Ovary (tissue), 10 donors: Measurements from ENCODE around the gene GJD3. TPM values are rescaled to one million over a fixed set of nuclear protein-coding genes. Genes with fewer than 3 reads are reported as not detected.
"Not testable (repeated sequence)": the region's sequence is repeated elsewhere in the genome, so short reads cannot be mapped to it uniquely, and the experiment has no call there.

Experiments used
- DNase-seq, 5 donors: peaks; one replicate each; pipeline ENCODE4 v3.0.0-alpha.2; 2019 to 2020
- H3K27ac ChIP-seq, 2 donors: fragments of 200-600 bp; one replicate each; pipeline versions ENCODE4 v1.5.1 to v1.8.0; 2019 to 2022
- H3K27me3 ChIP-seq: fragments of 200-600 bp; one replicate; pipeline ENCODE4 v1.8.0; 2022
- H3K36me3 ChIP-seq: fragments of 200-600 bp; sonication (generic); one replicate; pipeline ENCODE4 v1.5.1; 2019
- H3K4me1 ChIP-seq: one replicate; pipeline ENCODE4 v1.8.1; 2013; ENCODE audit warnings: mild to moderate bottlenecking, moderate library complexity; ENCODE audit not compliant: insufficient read depth
- H3K4me3 ChIP-seq: fragments of 200-600 bp; sonication (generic); one replicate; pipeline ENCODE4 v1.5.1; 2017
- H3K9me3 ChIP-seq, 2 donors: fragments of 200-600 bp in 1 of 2; sonication (generic) in 1 of 2; one replicate each; pipeline versions ENCODE4 v1.5.1 to v1.8.1; 2013 to 2019; ENCODE audit warnings: mild to moderate bottlenecking in 1 of 2, moderate library complexity in 1 of 2
- EP300 ChIP-seq: sonication (generic); formaldehyde crosslinking; IDR thresholded peaks from one replicate; pipeline ENCODE4 v1.6.1; 2017; ENCODE audit warnings: antibody characterized with exemption
- POLR2A ChIP-seq: fragments of 450-650 bp; IDR thresholded peaks from one replicate; pipeline ENCODE4 v1.6.1; 2017; ENCODE audit warnings: antibody characterized with exemption, mild to moderate bottlenecking, moderate library complexity
- WGBS, 3 donors: extraction: QIAGEN DNeasy Blood & Tissue Kit in 1 of 3; methylation state at CpG; one replicate each; pipeline versions ENCODE4 v1.1.5 to v1.1.7; 2013 to 2017; 5-methylcytosine and 5-hydroxymethylcytosine counted together
- intact Hi-C, 4 donors: fragments of 100-400 bp; cut with DNase I; formaldehyde crosslinking; loops; one replicate each; pipeline versions ENCODE4 v1.11.0 to v1.15.1; 2022 to 2023
- long read RNA-seq, 3 donors: library from polyadenylated mRNA in 2 of 3; unstranded in 2 of 3; transcript quantifications; one replicate each; pipeline ENCODE4 v2.0.0 and lab custom pipeline, GENCODE V29; 2021 to 2026
- polyA plus RNA-seq, 2 donors: library from polyadenylated mRNA; stranded (reverse); fragments of 200-250 nt in 1 of 2; fragments of 350-450 nt in 1 of 2; fragmentation: Illumina TruSeq in 1 of 2; extraction: RNeasy Lipid Tissue Mini Kit (QIAGEN cat#74804) in 1 of 2; gene quantifications; one replicate each; pipeline ENCODE4 v1.2.3, GENCODE V29; 2013 to 2014
- total RNA-seq, 7 donors: library from RNA; depleted of rRNA in 2 of 7; stranded (reverse); fragments of >200 nt in 2 of 7; fragmentation: NEBNext Ultra II Directional in 3 of 7; extraction: Animal tissue kit (Norgen Biotek cat#: 25700) in 3 of 7; gene quantifications; one replicate each; pipeline versions ENCODE4 v1.1.0 to v1.2.4, GENCODE V29; 2016 to 2023
- TF ChIP-seq, protein P1 (sequence below), 3 donors: fragments of 450-650 bp in 2 of 3; fragments of 200-600 bp in 1 of 3; IDR thresholded peaks; one replicate each; pipeline versions ENCODE4 v1.5.1 to v1.8.0; 2016 to 2022; ENCODE audit warnings: antibody characterized with exemption in 3 of 3, mild to moderate bottlenecking in 1 of 3
- donor health status: DM: no; HTN: no; CAD: no; lungs with moderate emphysema.
- donor health status: DM: no; HTN: no; CAD: no.
- donor health status: Bipolar disorder and iron deficiency.
- donor health status: DM: yes; HTN: yes; CAD: no.
- donor health status: DM: no; HTN: no; CAD: no.
- donor health status: DM: yes; HTN: yes; CAD: no.

GJD3 gene, protein sequence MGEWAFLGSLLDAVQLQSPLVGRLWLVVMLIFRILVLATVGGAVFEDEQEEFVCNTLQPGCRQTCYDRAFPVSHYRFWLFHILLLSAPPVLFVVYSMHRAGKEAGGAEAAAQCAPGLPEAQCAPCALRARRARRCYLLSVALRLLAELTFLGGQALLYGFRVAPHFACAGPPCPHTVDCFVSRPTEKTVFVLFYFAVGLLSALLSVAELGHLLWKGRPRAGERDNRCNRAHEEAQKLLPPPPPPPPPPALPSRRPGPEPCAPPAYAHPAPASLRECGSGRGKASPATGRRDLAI
- total RNA-seq (1 to 10 TPM in 2 of 7 donors, under 1 TPM in 3, not detected in 2; 0.66 to 1.8 (median 0.92) TPM), polyA plus RNA-seq (under 1 TPM in 1 of 2 donors, not detected in 1; 0.24 TPM)
- long read RNA-seq, donor 1 = 0 reads
- long read RNA-seq, donor 2 = 0 reads
- long read RNA-seq, donor 3 = 0 reads

DNA sequence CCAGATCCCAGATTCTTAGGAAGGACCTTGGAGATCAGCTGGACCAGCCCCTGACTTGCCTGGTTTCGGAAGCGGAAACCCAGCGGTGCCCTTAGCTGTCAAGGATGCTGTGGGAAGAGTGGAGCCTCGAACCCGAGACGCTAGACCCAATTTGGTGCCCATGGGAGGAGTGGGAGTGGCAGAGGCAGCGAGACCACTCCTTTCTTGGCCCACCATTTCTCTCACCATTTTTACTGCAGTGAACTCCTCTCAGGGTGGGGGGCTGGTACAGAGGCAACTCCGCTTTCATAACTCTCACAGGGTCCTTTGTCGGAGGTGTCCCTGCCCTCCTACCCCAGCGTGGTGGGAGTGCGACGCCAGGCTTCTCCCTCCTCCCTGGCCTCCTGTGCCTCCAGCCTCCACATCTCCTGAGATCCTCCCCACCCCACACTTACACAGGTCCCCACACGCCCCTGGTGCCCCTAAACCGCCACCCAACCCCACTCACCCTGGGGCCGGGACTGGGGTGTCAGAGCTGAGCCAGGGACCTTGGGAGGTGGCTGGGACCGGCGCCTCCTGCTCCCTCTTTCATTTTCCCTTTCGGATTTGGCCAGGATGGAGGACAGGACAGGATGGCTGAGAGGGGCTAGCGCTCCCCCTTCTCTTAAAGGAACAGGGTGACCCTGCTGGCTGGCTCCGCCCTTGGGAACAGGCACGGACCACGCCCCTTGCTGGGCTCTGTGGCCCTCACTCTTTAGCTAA, at the start of gene GJD3:
GJD3 (minus strand) TSS at position 617 of the 741 bp plus-strand sequence. CDS start 922 bp downstream, outside the sequence.
- H3K9me3 ChIP-seq = no peaks in the 10 kb centered on the region
- no peaks in the 10 kb centered on the region for H3K36me3 ChIP-seq
- H3K27me3 ChIP-seq = no peaks in the 10 kb centered on the region
- DNase-seq = no peak
- 21 to 39% (median 25%) methylated on average over 22 of the region's 22 CpGs for WGBS, 3 donors
- TF ChIP-seq, protein P1, sequence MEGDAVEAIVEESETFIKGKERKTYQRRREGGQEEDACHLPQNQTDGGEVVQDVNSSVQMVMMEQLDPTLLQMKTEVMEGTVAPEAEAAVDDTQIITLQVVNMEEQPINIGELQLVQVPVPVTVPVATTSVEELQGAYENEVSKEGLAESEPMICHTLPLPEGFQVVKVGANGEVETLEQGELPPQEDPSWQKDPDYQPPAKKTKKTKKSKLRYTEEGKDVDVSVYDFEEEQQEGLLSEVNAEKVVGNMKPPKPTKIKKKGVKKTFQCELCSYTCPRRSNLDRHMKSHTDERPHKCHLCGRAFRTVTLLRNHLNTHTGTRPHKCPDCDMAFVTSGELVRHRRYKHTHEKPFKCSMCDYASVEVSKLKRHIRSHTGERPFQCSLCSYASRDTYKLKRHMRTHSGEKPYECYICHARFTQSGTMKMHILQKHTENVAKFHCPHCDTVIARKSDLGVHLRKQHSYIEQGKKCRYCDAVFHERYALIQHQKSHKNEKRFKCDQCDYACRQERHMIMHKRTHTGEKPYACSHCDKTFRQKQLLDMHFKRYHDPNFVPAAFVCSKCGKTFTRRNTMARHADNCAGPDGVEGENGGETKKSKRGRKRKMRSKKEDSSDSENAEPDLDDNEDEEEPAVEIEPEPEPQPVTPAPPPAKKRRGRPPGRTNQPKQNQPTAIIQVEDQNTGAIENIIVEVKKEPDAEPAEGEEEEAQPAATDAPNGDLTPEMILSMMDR (IDR thresholded peaks at IDR 0.05) = no peak
- TF ChIP-seq EP300 = no peak
- TF ChIP-seq POLR2A = no peak
- intact Hi-C loops = loop anchor here in 1 of 4 donors (10.0 kb wide), 2 partner anchors 71 to 161 kb away; no protein-coding TSS in a partner anchor
- peak within 1 kb of the TSS; percentile 26 for H3K4me3 ChIP-seq
- H3K27ac ChIP-seq = no peak within 1 kb of the TSS
- peaks cover 5% of the 10 kb centered on the region for H3K4me1 ChIP-seq

GRCh38 chr17:40414312-40414711, 49.8 kb upstream of the GJD3 start:
- H3K9me3 ChIP-seq, H3K27me3 ChIP-seq, H3K27ac ChIP-seq, DNase-seq, H3K36me3 ChIP-seq, H3K4me1 ChIP-seq, H3K4me3 ChIP-seq: not testable (repeated sequence)
- intact Hi-C loops = loop anchor here in 1 of 4 donors (5.0 kb wide), 1 partner anchor 108 kb away; no protein-coding TSS in a partner anchor
- WGBS, 3 donors = 91 to 93% (median 92%) methylated on average over 4 of the region's 4 CpGs

DNA sequence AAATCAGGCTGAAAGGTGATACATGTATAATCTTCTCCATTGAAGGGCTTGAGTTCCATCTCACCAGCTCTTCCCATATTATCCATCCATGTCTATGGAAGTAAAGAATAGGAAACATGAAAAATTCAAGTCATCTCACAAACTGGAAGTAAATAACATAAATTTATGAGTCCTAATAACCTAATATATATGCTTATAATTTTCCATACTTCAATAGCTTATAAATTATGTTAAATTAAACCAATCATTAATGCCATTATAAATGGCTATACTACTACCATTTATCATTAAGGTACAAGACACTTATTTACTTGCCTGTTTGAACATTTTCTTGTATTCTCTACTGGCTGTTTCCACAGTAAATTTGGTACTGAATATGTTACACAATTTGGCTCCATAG, 48.3 kb upstream of the GJD3 start:
- intact Hi-C loops = loop anchor here in 1 of 4 donors (5.0 kb wide), 1 partner anchor 109 kb away; no protein-coding TSS in a partner anchor
- Histone ChIP-seq H3K36me3 (no peaks in the 10 kb centered on the region), H3K27ac (no peak overlapping the region), H3K9me3 (no peaks in the 10 kb centered on the region), H3K27me3 (no peaks in the 10 kb centered on the region), H3K4me1 (peaks cover 6% of the 10 kb centered on the region), H3K4me3 (no peak overlapping the region)
- no peak for DNase-seq
- TF ChIP-seq, protein P1 (IDR thresholded peaks at IDR 0.05) = no peak
- TF ChIP-seq POLR2A (no peak), EP300 (no peak)

- no peaks in the 10 kb centered on the region for H3K27me3 ChIP-seq
- peaks cover 2% of the 10 kb centered on the region for H3K4me1 ChIP-seq
- DNase-seq = no peak
- H3K36me3 ChIP-seq = no peaks in the 10 kb centered on the region
- no peak overlapping the region for H3K27ac ChIP-seq
- no peak overlapping the region for H3K4me3 ChIP-seq
- no peaks in the 10 kb centered on the region for H3K9me3 ChIP-seq
- TF ChIP-seq, protein P1 (IDR thresholded peaks at IDR 0.05) = no peak
- no peak for TF ChIP-seq POLR2A
- no peak for TF ChIP-seq EP300
- WGBS, 3 donors = 90 to 94% (median 92%) methylated on average over 4 of the region's 4 CpGs
- intact Hi-C loops = loop anchor here in 1 of 4 donors (5.0 kb wide), 1 partner anchor 110 kb away; no protein-coding TSS in a partner anchor
Observed at GRCh38 chr17:40411821-40412220, 47.3 kb upstream of the GJD3 start.
